ENCODE data around the gene YBX1.
A peak's percentile ranks its signal among the peaks of the same experiment; 100 is the strongest.

YBX1 gene

GRCh38 chr1:42681741-42682483 is at the start of gene YBX1:
TSS of gene YBX1 (plus strand) at chr1:42682418. CDS start at chr1:42682566, 148 bp downstream.
- ATAC-seq, result peak; percentile 97
- Mint-ChIP-seq H3K4me1 (peaks cover 54% of the 10 kb centered on the region), H3K27me3 (no peaks in the 10 kb centered on the region), H3K27ac (peak within 1 kb of the TSS; percentile 99), H3K36me3 (peaks cover 33% of the 10 kb centered on the region), H3K9me3 (no peaks in the 10 kb centered on the region), H3K4me3 (peak within 1 kb of the TSS; percentile 96)

- no peak for ATAC-seq
- Mint-ChIP-seq H3K27ac (no peak overlapping the region), H3K4me1 (no peaks in the 10 kb centered on the region), H3K27me3 (no peaks in the 10 kb centered on the region), H3K4me3 (no peak overlapping the region), H3K9me3 (no peaks in the 10 kb centered on the region), H3K36me3 (no peaks in the 10 kb centered on the region)
Measured at GRCh38 chr1:42639116-42639515, 43.1 kb upstream of the YBX1 start.

GRCh38 chr1:42646056-42646455 is 36.2 kb upstream of the YBX1 start:
- H3K27me3 Mint-ChIP-seq, result no peaks in the 10 kb centered on the region
- no peak overlapping the region for H3K27ac Mint-ChIP-seq
- H3K36me3 Mint-ChIP-seq, result peaks cover 31% of the 10 kb centered on the region
- no peaks in the 10 kb centered on the region for H3K4me1 Mint-ChIP-seq
- peaks cover 12% of the 10 kb centered on the region for H3K9me3 Mint-ChIP-seq
- H3K4me3 Mint-ChIP-seq, result no peak overlapping the region
- ATAC-seq, result no peak

GRCh38 chr1:42657201-42657600 is 25.0 kb upstream of the YBX1 start:
- peak overlapping the region; percentile 100 for H3K4me3 Mint-ChIP-seq
- H3K4me1 Mint-ChIP-seq, result peaks cover 44% of the 10 kb centered on the region
- peak overlapping the region; percentile 97 for H3K27ac Mint-ChIP-seq
- H3K36me3 Mint-ChIP-seq, result peaks cover 13% of the 10 kb centered on the region
- no peaks in the 10 kb centered on the region for H3K27me3 Mint-ChIP-seq
- no peaks in the 10 kb centered on the region for H3K9me3 Mint-ChIP-seq
- no peak for ATAC-seq

- Mint-ChIP-seq H3K27ac (peak within 1 kb of the TSS; percentile 97), H3K9me3 (no peaks in the 10 kb centered on the region), H3K4me3 (peak within 1 kb of the TSS; percentile 100), H3K27me3 (no peaks in the 10 kb centered on the region), H3K4me1 (peaks cover 44% of the 10 kb centered on the region), H3K36me3 (peaks cover 13% of the 10 kb centered on the region)
- ATAC-seq, result peak; percentile 100
Measured at GRCh38 chr1:42657981-42658876, 24.0 kb upstream of the YBX1 start, which contains the start of gene PPIH. TSS of gene PPIH (plus strand) at chr1:42658423. CDS start at chr1:42658447, 24 bp downstream.

- H3K36me3 Mint-ChIP-seq, result peaks cover 17% of the 10 kb centered on the region
- H3K27me3 Mint-ChIP-seq, result no peaks in the 10 kb centered on the region
- peaks cover 44% of the 10 kb centered on the region for H3K4me1 Mint-ChIP-seq
- H3K4me3 Mint-ChIP-seq, result peak overlapping the region; percentile 100
- peak overlapping the region; percentile 97 for H3K27ac Mint-ChIP-seq
- no peaks in the 10 kb centered on the region for H3K9me3 Mint-ChIP-seq
- no peak for ATAC-seq
Measured at GRCh38 chr1:42658877-42659337, 23.3 kb upstream of the YBX1 start.

- no peak overlapping the region for H3K4me3 Mint-ChIP-seq
Measured at GRCh38 chr1:42660907-42661500, 21.2 kb upstream of the YBX1 start.

GRCh38 chr1:42669936-42670335 is 12.3 kb upstream of the YBX1 start:
- no peak for ATAC-seq
- Mint-ChIP-seq H3K4me1 (no peaks in the 10 kb centered on the region), H3K4me3 (no peak overlapping the region), H3K9me3 (no peaks in the 10 kb centered on the region), H3K27ac (no peak overlapping the region), H3K27me3 (no peaks in the 10 kb centered on the region), H3K36me3 (peaks cover 65% of the 10 kb centered on the region)

More at GRCh38 chr1:42660907-42661500, 21.2 kb upstream of the YBX1 start:
- H3K27me3 Mint-ChIP-seq, result no peaks in the 10 kb centered on the region
- H3K9me3 Mint-ChIP-seq, result no peaks in the 10 kb centered on the region
- H3K36me3 Mint-ChIP-seq, result peaks cover 27% of the 10 kb centered on the region
- H3K27ac Mint-ChIP-seq, result peak overlapping the region; percentile 67
- ATAC-seq, result no peak
- H3K4me1 Mint-ChIP-seq, result peaks cover 44% of the 10 kb centered on the region

- Mint-ChIP-seq H3K4me3 (no peak overlapping the region), H3K9me3 (no peaks in the 10 kb centered on the region), H3K36me3 (peaks cover 69% of the 10 kb centered on the region), H3K27me3 (no peaks in the 10 kb centered on the region), H3K4me1 (no peaks in the 10 kb centered on the region), H3K27ac (no peak overlapping the region)
- no peak for ATAC-seq
Measured at GRCh38 chr1:42670425-42670824, 11.8 kb upstream of the YBX1 start.

GRCh38 chr1:42674214-42674613 is 8.0 kb upstream of the YBX1 start:
- Mint-ChIP-seq H3K27me3 (no peaks in the 10 kb centered on the region), H3K27ac (no peak overlapping the region), H3K9me3 (no peaks in the 10 kb centered on the region), H3K4me1 (no peaks in the 10 kb centered on the region), H3K36me3 (peaks cover 51% of the 10 kb centered on the region), H3K4me3 (no peak overlapping the region)
- ATAC-seq, result no peak

GRCh38 chr1:42674682-42675081 is 7.5 kb upstream of the YBX1 start:
- no peak overlapping the region for H3K4me3 Mint-ChIP-seq
- no peaks in the 10 kb centered on the region for H3K27me3 Mint-ChIP-seq
- no peaks in the 10 kb centered on the region for H3K9me3 Mint-ChIP-seq
- no peak overlapping the region for H3K27ac Mint-ChIP-seq
- H3K36me3 Mint-ChIP-seq, result peaks cover 51% of the 10 kb centered on the region
- no peaks in the 10 kb centered on the region for H3K4me1 Mint-ChIP-seq
- ATAC-seq, result no peak

- Mint-ChIP-seq H3K4me3 (no peak overlapping the region), H3K27me3 (no peaks in the 10 kb centered on the region), H3K9me3 (no peaks in the 10 kb centered on the region), H3K27ac (no peak overlapping the region), H3K4me1 (peaks cover 7% of the 10 kb centered on the region), H3K36me3 (peaks cover 44% of the 10 kb centered on the region)
- no peak for ATAC-seq
Measured at GRCh38 chr1:42675467-42675866, 6.8 kb upstream of the YBX1 start.

- ATAC-seq, result no peak
- peaks cover 42% of the 10 kb centered on the region for H3K36me3 Mint-ChIP-seq
- H3K4me1 Mint-ChIP-seq, result peaks cover 17% of the 10 kb centered on the region
- H3K9me3 Mint-ChIP-seq, result no peaks in the 10 kb centered on the region
- no peak overlapping the region for H3K4me3 Mint-ChIP-seq
- H3K27me3 Mint-ChIP-seq, result no peaks in the 10 kb centered on the region
- peak overlapping the region; percentile 65 for H3K27ac Mint-ChIP-seq
Measured at GRCh38 chr1:42676534-42677087, 5.6 kb upstream of the YBX1 start.

GRCh38 chr1:42679364-42679983 is 2.7 kb upstream of the YBX1 start:
- Mint-ChIP-seq H3K27ac (no peak overlapping the region), H3K36me3 (peaks cover 41% of the 10 kb centered on the region)
- ATAC-seq, result no peak

More at GRCh38 chr1:42679364-42679983, 2.7 kb upstream of the YBX1 start:
- Mint-ChIP-seq H3K27me3 (no peaks in the 10 kb centered on the region), H3K4me1 (peaks cover 32% of the 10 kb centered on the region), H3K9me3 (no peaks in the 10 kb centered on the region), H3K4me3 (no peak overlapping the region)
